ENCODE data around the gene UBTD1.
A peak's percentile ranks its signal among the peaks of the same experiment; 100 is the strongest.
"Not testable (repeated sequence)": the region's sequence is repeated elsewhere in the genome, so short reads cannot be mapped to it uniquely, and the experiment has no call there.

UBTD1 gene

DNA sequence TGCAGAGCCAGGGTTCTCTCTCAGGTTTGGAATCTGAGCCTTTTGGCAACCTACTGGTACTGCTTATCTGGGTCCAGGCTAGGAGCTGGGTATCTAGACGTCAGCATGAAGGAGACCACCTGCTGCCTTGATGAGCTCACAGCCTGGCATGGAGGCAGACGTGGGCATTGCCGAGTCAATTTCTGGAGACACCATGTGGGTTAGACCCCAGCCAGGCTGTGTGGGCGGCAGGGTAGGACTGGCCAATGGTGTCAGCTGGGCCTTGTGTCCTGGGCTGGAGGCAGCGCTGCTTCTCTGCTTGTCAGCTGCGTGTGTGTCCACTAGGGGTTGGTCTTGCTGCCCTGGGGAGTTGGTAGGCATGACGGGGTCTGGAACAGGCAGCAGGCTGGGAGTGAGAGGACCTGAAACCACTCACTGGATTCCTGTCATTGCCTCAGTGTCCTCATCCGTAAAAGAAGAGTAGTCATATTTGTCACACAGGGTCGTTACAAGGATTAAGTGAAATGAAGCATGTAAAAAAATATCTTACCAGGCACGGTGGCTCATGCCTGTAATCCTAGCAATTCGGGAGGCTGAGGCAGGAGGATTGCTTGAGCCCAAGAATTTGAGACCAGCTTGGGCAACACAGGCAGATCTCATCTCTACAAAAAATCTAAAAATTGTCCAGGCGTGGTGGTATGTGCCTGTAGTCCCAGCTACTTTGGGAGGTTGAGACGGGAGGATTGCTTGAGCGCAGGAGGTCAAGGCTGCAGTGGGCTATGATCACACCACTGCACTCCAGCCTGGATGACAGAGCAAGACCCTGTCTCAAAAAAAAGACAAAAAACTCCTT lies 42.2 kb downstream of the UBTD1 start:
- no peak for DNase-seq

GRCh38 chr10:97542169-97543024 lies 43.7 kb downstream of the UBTD1 start:
- no peak for DNase-seq

DNA sequence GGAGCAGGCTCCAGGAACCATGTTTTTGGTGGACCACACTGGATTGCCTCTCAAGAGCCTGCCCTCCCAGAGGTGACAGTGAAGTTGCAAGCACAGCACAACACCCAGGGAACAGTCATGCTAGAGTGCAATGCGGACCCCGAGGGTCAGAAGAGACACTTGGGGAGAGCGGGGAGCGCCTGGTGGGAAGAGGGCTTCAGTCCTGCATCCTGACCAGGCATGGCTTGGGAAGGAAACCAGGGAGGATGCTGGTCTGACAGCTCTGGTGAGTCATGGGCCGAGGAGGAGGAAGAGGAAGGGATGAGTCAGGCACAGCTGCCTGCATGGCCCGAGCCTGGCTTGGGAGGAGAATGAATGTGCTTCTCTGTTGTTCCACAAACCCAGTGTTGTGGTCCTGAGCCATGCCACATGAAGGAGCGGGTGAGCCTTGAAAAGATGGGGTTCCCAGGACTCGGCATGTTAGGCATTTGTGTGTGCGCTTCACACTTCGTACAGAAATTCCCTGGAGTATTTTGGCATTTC lies 44.4 kb downstream of the UBTD1 start:
- DNase-seq = no peak

GRCh38 chr10:97546456-97547270 lies 47.9 kb downstream of the UBTD1 start:
- no peak for DNase-seq

GRCh38 chr10:97547271-97547600 lies 48.5 kb downstream of the UBTD1 start:
- no peak for DNase-seq

DNA sequence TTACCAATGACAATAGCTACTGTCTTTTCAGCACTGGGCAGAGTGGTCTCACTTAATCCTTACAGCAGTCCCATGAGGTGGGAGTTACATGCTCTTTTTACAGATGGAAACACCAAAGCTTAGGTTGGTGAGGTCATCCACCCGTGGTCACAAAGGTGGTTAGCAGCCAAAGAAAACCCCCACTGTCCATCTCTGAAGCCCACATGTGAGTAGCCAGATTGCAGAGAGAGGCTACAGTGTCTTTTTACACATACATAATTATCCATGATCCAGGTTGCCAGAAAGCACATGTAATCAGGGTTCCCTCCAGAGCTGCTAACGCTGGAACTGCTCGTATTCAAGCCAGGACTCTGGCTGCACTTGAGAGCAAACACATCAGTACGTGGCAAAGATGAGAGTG lies 49.2 kb downstream of the UBTD1 start:
- DNase-seq = no peak

DNA sequence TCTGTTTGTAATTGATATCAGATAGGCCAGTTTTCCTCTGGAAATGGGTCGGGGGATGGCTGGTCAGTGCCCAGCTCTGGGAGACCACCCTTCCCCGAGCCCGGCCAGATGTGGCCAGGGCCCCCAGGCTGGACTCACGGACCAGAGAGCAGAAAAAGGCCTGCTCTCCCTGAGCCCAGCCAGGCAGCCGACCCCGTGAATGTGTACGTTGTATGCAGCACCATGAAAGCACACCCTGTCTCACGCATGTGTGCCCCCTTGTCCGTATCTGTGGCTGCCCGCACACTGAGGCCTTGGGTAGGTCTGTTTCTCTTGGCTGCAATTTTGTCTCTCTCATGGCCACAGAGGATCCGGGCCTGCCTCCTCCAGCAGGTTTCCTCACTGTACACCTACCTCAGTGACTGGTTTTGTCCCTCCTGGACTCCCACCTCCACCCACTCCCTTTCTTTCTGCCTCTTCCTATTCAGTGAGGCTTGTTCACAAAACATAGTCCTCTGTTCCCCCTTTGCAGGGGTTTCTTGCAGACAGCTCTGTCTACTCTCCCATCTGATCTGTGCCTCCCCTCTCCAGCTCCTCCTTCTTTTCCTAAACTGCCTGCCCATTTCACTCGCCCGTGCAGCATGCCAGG lies 50.2 kb downstream of the UBTD1 start:
- no peak for DNase-seq

DNA sequence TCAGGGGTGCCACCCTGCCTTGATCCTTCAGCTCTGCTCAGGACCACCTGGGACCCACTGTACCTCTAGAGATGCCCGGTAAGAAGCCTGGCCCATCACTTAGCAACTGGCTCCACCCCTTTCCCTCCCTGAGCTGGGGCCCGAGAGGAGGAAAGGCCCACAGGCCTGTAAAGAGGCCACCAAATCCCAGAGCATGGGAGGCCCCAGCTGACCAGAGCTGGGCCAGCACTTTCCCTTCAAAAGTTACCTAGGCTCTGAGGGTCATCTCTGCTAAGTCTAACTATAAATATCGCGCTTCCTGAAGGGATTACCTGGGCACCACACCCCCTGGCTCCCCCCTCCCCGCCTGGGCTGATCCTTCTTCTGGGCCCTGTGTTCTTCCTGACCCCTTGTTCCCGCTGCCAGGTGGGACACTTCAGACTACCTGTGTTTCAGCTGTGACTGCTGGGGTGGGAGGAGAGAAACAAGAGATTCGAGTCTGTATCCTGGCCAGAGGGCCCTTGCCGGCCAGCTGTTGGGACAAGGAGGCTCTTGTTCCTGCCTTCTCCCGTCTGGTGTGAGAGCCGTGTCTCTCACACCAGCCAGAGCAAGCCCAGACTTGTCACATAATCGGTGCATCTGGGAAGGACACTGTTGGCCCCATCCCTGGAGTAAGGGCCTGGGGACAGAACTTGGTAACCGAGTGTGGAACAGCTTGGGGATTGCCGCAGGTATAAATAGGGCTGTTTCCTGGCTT lies 51.0 kb downstream of the UBTD1 start:
- DNase-seq = peak; percentile 65 to 72

DNA sequence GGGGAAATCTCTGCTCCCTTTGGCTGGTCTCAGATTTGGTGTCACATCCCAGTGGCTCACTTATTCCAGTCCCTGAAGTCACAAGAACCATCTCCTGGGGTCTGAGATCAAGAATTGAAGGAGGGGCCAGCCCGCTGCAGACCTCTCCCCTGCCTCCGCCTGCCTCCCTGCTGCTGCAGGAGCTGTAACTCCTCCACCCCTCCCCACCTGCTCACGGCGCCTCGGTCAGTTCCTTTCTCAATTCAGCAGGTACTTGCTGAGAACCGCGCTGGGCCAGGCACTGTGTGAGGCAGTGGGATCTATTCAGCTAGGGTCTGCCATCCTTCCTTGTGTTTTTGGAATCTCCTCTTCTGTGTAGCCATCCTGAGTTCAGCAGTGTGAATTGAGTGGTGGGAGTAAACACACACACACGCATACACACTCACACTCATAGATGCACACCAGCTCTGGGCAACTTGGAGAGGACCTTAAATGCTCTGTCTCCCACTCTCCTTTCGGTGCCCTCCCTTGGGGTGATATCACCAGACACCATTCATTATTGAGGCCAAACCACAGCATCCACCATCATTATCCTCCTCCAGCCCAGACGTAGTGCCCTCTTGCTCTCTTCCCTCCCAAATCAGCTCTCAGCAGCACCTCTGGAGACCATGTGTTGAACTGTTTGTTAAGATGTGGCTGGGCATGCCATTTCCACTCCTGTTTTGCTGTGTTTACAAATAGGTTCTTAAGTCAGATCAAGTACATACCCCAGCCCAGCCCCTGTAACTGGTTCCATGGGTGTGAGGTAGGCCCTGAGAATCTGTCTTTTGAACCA lies 51.8 kb downstream of the UBTD1 start:
- DNase-seq = peak in 1 of 2 experiments; percentile 35

DNA sequence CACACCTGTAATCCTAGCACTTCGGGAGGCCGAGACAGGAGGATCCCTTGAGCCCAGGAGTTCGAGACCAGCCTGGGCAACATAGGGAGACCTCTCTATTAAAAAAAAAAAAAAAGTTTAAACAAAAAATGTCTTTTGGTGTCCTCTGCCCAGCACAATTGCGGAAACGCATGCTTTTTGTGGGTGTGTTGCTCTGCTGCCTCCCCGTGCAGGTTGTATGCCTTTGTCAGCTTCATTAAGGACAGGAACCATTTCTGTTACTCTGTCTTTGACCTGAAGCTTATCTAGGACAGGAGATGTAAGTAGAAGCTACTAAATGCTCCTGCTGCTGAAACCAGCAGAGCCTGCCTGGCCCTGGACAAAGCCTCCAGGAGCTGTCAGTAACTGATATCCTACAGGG lies 52.5 kb downstream of the UBTD1 start:
- no peak for DNase-seq

- peak; percentile 32 to 66 for DNase-seq
Measured at GRCh38 chr10:97553575-97554031, 54.9 kb downstream of the UBTD1 start.

DNA sequence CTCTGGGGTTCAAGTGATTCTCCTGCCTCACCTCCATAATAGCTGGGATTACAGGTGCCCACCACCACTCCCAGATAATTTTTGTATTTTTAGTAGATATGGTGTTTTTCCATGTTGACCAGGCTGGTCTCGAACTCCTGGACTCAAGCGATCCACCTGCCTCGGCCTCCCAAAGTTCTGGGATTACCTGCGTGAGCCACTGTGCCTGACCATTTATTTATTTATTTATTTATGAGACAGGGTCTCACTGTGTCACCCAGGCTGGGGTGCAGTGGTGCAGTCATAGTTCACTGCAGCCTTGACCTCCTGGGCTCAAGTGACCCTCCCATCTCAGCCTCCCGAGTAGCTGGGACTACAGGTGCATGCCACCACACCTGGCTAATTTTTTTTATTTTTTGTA lies 55.6 kb downstream of the UBTD1 start:
- DNase-seq = not testable (repeated sequence)

DNA sequence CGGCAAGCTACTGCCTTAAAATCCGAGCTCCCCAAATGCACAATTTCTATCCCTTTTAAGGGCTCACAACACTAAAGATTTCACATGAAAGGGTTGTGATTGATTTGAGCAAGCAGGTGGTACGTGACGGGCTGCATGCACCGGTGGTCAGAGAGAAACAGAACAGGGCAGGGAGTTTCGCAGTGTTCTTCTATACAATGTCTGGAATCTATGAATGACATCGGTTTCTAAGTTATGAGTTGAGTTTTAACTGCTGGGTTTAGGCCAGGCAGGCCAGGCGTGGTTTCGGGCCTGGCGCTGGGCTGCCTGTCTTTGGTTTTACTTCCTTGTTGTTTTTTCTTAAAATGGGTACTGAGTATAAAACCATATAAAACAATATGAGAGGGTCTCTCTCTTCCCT lies 56.8 kb downstream of the UBTD1 start:
- DNase-seq = not testable (repeated sequence)

DNA sequence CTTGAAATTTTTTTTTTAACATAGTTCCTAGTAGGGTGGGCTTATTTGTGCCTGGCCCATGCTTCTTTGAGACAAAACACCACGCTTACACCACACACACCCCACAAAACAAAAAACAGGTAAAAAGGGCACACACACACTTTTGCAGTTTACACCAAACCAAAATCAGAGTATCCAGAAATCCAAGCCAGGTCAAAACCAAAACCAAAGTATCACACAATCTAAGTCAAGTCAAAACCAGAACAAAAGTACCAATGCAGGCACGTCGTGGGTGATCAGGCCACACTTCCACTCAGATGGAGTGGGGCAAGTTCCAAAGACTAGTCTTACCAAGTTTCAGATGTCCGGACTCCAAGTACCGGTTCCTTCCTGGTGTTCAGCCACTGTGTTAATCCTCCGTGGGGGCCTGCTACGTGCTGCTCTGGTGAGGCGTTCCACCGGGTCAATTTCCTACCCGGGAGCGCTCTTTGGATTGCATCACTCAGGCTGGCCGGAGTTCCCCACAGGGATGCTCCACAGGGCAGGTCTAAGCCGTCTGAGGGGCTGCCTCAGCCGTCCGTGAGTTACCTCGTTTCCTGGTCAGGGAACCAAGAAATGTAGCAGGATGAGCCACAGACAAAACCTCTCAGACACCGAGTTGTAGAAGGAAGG lies 62.1 kb downstream of the UBTD1 start:
- DNase-seq = not testable (repeated sequence)

DNA sequence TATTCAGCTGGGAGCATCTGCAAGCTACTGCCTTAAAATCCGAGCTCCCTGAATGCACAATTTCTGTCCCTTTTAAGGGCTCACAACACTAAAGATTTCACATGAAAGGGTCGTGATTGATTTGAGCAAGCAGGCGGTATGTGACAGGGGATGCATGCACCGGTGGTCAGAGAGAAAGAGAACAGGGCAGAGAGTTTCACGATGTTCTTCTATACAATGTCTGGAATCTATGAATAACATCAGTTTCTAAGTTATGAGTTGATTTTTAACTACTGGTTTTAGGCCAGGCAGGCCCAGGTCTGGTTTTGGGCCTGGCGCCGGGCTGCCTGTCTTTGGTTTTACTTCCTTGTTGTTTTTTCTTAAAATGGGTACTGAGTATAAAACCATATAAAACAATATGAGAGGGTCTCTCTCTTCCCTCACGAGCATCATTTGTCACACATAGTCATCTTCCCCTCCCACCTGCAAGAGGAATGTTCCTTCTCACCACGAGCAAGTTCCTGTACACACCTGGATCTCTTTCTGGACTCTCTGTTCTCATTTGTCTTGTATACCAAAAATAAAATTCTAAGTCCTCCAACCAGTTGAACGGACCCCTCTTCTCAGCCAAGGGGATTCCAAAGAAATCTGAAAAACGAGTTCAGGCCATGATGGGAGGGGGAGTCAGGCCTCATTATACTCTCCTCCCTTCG lies 62.8 kb downstream of the UBTD1 start:
- not testable (repeated sequence) for DNase-seq

DNA sequence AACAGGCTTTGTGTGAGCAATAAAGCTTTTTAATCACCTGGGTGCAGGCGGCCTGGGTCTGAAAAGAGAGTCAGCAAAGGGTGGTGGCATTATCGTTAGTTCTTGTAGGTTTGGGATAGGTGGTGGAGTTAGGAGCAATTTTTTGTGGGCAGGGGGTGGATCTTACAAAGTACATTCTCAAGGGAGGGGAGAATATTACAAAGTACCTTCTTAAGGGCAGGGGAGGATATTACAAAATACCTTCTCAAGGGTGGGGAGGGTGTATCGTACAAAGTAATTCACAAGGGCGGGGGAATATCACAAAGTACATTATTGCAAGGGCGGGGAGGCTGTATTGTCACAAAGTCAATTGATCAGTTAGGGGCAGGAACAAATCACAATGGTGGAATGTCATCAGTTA lies 63.6 kb downstream of the UBTD1 start:
- DNase-seq = not testable (repeated sequence)

GRCh38 chr10:97563337-97563736 lies 64.6 kb downstream of the UBTD1 start:
- no peak for DNase-seq

GRCh38 chr10:97564776-97565175 lies 66.1 kb downstream of the UBTD1 start:
- DNase-seq = no peak

- DNase-seq = no peak
Measured at GRCh38 chr10:97566336-97566996, 67.7 kb downstream of the UBTD1 start.
